Measurements from ENCODE around the gene BRIX1. TPM values are rescaled to one million over a fixed set of nuclear protein-coding genes. Genes with fewer than 3 reads are reported as not detected.

BRIX1 gene
- total and polyA plus RNA-seq, 2 of the 13 experiments (the other 11 are each of a cell fraction or from before 2014, with no cell fraction given): 23.6 to 78.4 TPM

GRCh38 chr5:34929720-34930461 is 14.4 kb downstream of the BRIX1 start (continued):
- TF ChIP-seq ATF3 (CRISPR knock-in tag; IDR thresholded peaks at IDR 0.05): peak; percentile 16; the same call in 1 of the 2 replicates
- no peak for TF ChIP-seq ZNF335 (CRISPR knock-in tag; IDR thresholded peaks at IDR 0.05)
- TF ChIP-seq SMARCC2 (IDR thresholded peaks at IDR 0.05): no peak
- TF ChIP-seq ZBTB1 (CRISPR knock-in tag; IDR thresholded peaks at IDR 0.05; ENCODE audit: borderline replicate concordance): no peak
- TF ChIP-seq KLF16 (CRISPR knock-in tag; IDR thresholded peaks at IDR 0.05): 0 out of 4 replicates have a peak, but pooled peaks of 1 of the 2 experiments have one; percentile 46
- TF ChIP-seq ETV5 (CRISPR knock-in tag; IDR thresholded peaks at IDR 0.05; ENCODE audit: borderline replicate concordance): no peak
- TF ChIP-seq FOXJ3 (CRISPR knock-in tag; IDR thresholded peaks at IDR 0.05; ENCODE audit: borderline replicate concordance): 0 out of 2 replicates have a peak, but pooled peaks have one; percentile 20
- peak; percentile 30; the same call in 1 of the 2 replicates for TF ChIP-seq KMT2B (CRISPR knock-in tag; IDR thresholded peaks at IDR 0.05)
- TF ChIP-seq KDM1A (CRISPR knock-in tag; IDR thresholded peaks at IDR 0.05): no peak
- no peak for TF ChIP-seq FOXK2 (IDR thresholded peaks at IDR 0.05)
- TF ChIP-seq YEATS2 (CRISPR knock-in tag; IDR thresholded peaks at IDR 0.05; ENCODE audit: borderline replicate concordance): no peak
- no peak; the same call in 1 of the 2 replicates for TF ChIP-seq MXD3 (CRISPR knock-in tag; IDR thresholded peaks at IDR 0.05)
- no peak for TF ChIP-seq FOSL1 (CRISPR knock-in tag; IDR thresholded peaks at IDR 0.05; ENCODE audit: borderline replicate concordance)
- TF ChIP-seq, protein P1, sequence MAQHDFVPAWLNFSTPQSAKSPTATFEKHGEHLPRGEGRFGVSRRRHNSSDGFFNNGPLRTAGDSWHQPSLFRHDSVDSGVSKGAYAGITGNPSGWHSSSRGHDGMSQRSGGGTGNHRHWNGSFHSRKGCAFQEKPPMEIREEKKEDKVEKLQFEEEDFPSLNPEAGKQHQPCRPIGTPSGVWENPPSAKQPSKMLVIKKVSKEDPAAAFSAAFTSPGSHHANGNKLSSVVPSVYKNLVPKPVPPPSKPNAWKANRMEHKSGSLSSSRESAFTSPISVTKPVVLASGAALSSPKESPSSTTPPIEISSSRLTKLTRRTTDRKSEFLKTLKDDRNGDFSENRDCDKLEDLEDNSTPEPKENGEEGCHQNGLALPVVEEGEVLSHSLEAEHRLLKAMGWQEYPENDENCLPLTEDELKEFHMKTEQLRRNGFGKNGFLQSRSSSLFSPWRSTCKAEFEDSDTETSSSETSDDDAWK (CRISPR knock-in tag; IDR thresholded peaks at IDR 0.05): no peak
- peak; percentile 36; the same call in 1 of the 2 replicates for TF ChIP-seq KAT7 (CRISPR knock-in tag; IDR thresholded peaks at IDR 0.05; ENCODE audit: borderline replicate concordance)
- TF ChIP-seq ZNF724P (CRISPR knock-in tag; IDR thresholded peaks at IDR 0.05; ENCODE audit: borderline replicate concordance): peak; percentile 59; the same call in 1 of the 2 replicates
- no peak for TF ChIP-seq ZNF124 (CRISPR knock-in tag; IDR thresholded peaks at IDR 0.05)
- TF ChIP-seq ATF5 (CRISPR knock-in tag; IDR thresholded peaks at IDR 0.05; ENCODE audit: low read depth): no peak
- no peak for TF ChIP-seq CBFB (CRISPR knock-in tag; IDR thresholded peaks at IDR 0.05)
- TF ChIP-seq MTF1 (CRISPR knock-in tag; IDR thresholded peaks at IDR 0.05): no peak
- TF ChIP-seq, protein P2, sequence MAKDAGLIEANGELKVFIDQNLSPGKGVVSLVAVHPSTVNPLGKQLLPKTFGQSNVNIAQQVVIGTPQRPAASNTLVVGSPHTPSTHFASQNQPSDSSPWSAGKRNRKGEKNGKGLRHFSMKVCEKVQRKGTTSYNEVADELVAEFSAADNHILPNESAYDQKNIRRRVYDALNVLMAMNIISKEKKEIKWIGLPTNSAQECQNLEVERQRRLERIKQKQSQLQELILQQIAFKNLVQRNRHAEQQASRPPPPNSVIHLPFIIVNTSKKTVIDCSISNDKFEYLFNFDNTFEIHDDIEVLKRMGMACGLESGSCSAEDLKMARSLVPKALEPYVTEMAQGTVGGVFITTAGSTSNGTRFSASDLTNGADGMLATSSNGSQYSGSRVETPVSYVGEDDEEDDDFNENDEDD (CRISPR knock-in tag; IDR thresholded peaks at IDR 0.05; ENCODE audit: borderline replicate concordance): no peak
- TF ChIP-seq ZNF550 (CRISPR knock-in tag; IDR thresholded peaks at IDR 0.05; ENCODE audit: borderline replicate concordance): no peak
- no peak for TF ChIP-seq TCF7L2 (IDR thresholded peaks at IDR 0.05; ENCODE audit: low read depth, low read length)
- TF ChIP-seq, protein P3, sequence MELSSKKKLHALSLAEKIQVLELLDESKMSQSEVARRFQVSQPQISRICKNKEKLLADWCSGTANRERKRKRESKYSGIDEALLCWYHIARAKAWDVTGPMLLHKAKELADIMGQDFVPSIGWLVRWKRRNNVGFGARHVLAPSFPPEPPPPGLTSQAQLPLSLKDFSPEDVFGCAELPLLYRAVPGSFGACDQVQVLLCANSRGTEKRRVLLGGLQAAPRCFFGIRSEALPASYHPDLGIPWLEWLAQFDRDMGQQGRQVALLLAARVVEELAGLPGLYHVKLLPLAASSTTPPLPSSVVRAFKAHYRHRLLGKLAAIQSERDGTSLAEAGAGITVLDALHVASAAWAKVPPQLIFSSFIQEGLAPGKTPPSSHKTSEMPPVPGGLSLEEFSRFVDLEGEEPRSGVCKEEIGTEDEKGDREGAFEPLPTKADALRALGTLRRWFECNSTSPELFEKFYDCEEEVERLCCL (CRISPR knock-in tag; IDR thresholded peaks at IDR 0.05; ENCODE audit: borderline replicate concordance): no peak
- TF ChIP-seq TEAD3 (CRISPR knock-in tag; optimal IDR thresholded peaks at IDR 0.05; ENCODE audit: borderline replicate concordance): peak; percentile 6
- TF ChIP-seq ZNF326 (CRISPR knock-in tag; IDR thresholded peaks at IDR 0.05; ENCODE audit: borderline replicate concordance): no peak

Measured in HepG2 (cell line).